NCI-H1694 (cell line): ENCODE data around the gene OR52L1.

Experiments used
- DNase-seq: peaks from one replicate; lab custom pipeline; 2025; lab: John Stamatoyannopoulos, UW

Gene OR52L1

GRCh38 chr11:5940748-5941147 is 46.0 kb downstream of the OR52L1 start:
- DNase-seq = no peak

GRCh38 chr11:5938603-5938965 is 48.2 kb downstream of the OR52L1 start:
- no peak for DNase-seq

GRCh38 chr11:5937868-5938602 is 48.8 kb downstream of the OR52L1 start:
- no peak for DNase-seq
